HL-60 (cell line): ENCODE data around the gene CCDC82.

Experiments
- DNase-seq, 2 experiments: peaks; one replicate each; pipeline ENCODE4 v3.0.0-alpha.2; 2010 to 2020; ENCODE audit warnings: low read depth in 1 of 2, low spot score in 1 of 2
- H3K27ac ChIP-seq: fragments of 250-450 bp; sonication (Bioruptor Pico); replicated peaks from 2 replicates; pipeline ENCODE4 v1.5.1; 2020; ENCODE audit warnings: mild to moderate bottlenecking, moderate library complexity
- H3K27me3 ChIP-seq: fragments of 250-450 bp; sonication (Bioruptor Pico); 2 replicates; pipeline ENCODE4 v1.5.1; 2021; ENCODE audit warnings: mild to moderate bottlenecking, moderate library complexity; ENCODE audit not compliant: insufficient read depth, poor library complexity, severe bottlenecking
- H3K4me3 ChIP-seq: replicated peaks from 2 replicates; pipeline ENCODE4 v1.5.1; 2011; ENCODE audit warnings: mild to moderate bottlenecking, control low read depth, low read length; ENCODE audit not compliant: insufficient read depth
- CTCF ChIP-seq: IDR thresholded peaks from one replicate; pipeline ENCODE4 v1.5.1; 2011; ENCODE audit warnings: low read length, control low read depth, inconsistent platforms; ENCODE audit not compliant: insufficient read depth
- GABPA ChIP-seq: IDR thresholded peaks from 2 replicates; pipeline ENCODE4 v1.6.1; 2012; ENCODE audit warnings: low read depth
- POLR2AphosphoS5 ChIP-seq: IDR thresholded peaks from 2 replicates; pipeline ENCODE4 v1.6.1; 2012; ENCODE audit warnings: low read depth
- REST ChIP-seq: IDR thresholded peaks from 2 replicates; pipeline ENCODE4 v1.6.1; 2012; ENCODE audit warnings: low read depth; ENCODE audit not compliant: insufficient replicate concordance
- SPI1 ChIP-seq: IDR thresholded peaks from 2 replicates; pipeline ENCODE4 v1.6.1; 2012; ENCODE audit warnings: low read depth, mild to moderate bottlenecking, borderline replicate concordance

Gene CCDC82

GRCh38 chr11:96328395-96329010 is 61.2 kb downstream of the CCDC82 start:
- no peak for DNase-seq
- no peak overlapping the region for H3K27ac ChIP-seq
- TF ChIP-seq GABPA (no peak), REST (no peak), CTCF (no peak), SPI1 (no peak), POLR2AphosphoS5 (no peak)
- no peaks in the 10 kb centered on the region for H3K27me3 ChIP-seq
- H3K4me3 ChIP-seq = no peak overlapping the region

GRCh38 chr11:96326959-96327358 is 62.8 kb downstream of the CCDC82 start:
- Histone ChIP-seq H3K27me3 (no peaks in the 10 kb centered on the region), H3K4me3 (no peak overlapping the region), H3K27ac (no peak overlapping the region)
- DNase-seq = no peak
- TF ChIP-seq SPI1 = no peak
- TF ChIP-seq CTCF = no peak
- TF ChIP-seq REST = no peak
- TF ChIP-seq GABPA = no peak
- TF ChIP-seq POLR2AphosphoS5 = no peak

- Histone ChIP-seq H3K27ac (no peak overlapping the region), H3K4me3 (no peak overlapping the region), H3K27me3 (no peaks in the 10 kb centered on the region)
- DNase-seq = no peak
- TF ChIP-seq GABPA (no peak), SPI1 (no peak), CTCF (no peak), REST (no peak)
Observed at GRCh38 chr11:96324912-96325311, 64.8 kb downstream of the CCDC82 start.
